Cardiac muscle cell (in vitro differentiated cells and primary cell): ENCODE data around the gene SHISA9. TPM values are rescaled to one million over a fixed set of nuclear protein-coding genes. Genes with fewer than 3 reads are reported as not detected.

Experiments
- DNase-seq, 2 donors: peaks; one replicate each; pipeline versions ENCODE4 v3.0.0 to v3.0.0-alpha.2; 2010 to 2017; ENCODE audit warnings: low read depth in 1 of 2, low spot score in 1 of 2
- H3K27ac ChIP-seq: fragments of 200-600 bp; sonication (generic); 2 replicates; pipeline ENCODE4 v1.5.1; 2016
- H3K27me3 ChIP-seq: fragments of 200-600 bp; sonication (generic); 2 replicates; pipeline ENCODE4 v1.6.0; 2016; ENCODE audit warnings: control low read depth
- H3K36me3 ChIP-seq: fragments of 200-600 bp; sonication (generic); 2 replicates; pipeline ENCODE4 v1.5.1; 2016; ENCODE audit warnings: control low read depth
- H3K4me1 ChIP-seq: fragments of 200-600 bp; sonication (generic); 2 replicates; pipeline ENCODE4 v1.8.1; 2017; ENCODE audit warnings: low read depth, mild to moderate bottlenecking, mixed run types
- H3K4me3 ChIP-seq: fragments of 200-600 bp; sonication (generic); 2 replicates; pipeline ENCODE4 v1.5.1; 2016; ENCODE audit warnings: mild to moderate bottlenecking
- H3K9me3 ChIP-seq: fragments of 200-600 bp; sonication (generic); 2 replicates; pipeline ENCODE4 v1.5.1; 2017; ENCODE audit warnings: low read depth, mild to moderate bottlenecking, control low read depth
- polyA plus RNA-seq: library from polyadenylated mRNA; unstranded; fragments of >200 nt; fragmentation: Nextera tagmentation; extraction: Ambion mirVana; gene quantifications from 2 replicates; pipeline ENCODE4 v1.2.1, GENCODE V29; 2016
- total RNA-seq: library from RNA; depleted of rRNA; stranded (reverse); fragments of >200 nt; gene quantifications from 2 replicates; pipeline ENCODE4 v1.2.3, GENCODE V29; 2016
- TF ChIP-seq, protein P1 (sequence below): IDR thresholded peaks from 2 replicates; pipeline ENCODE4 v1.5.1; 2012; ENCODE audit warnings: low read depth, mild to moderate bottlenecking, low read length

Gene SHISA9
- total and polyA plus RNA-seq, 2 experiments from 2014 or later: 0.03 TPM; not detected in 1

DNA sequence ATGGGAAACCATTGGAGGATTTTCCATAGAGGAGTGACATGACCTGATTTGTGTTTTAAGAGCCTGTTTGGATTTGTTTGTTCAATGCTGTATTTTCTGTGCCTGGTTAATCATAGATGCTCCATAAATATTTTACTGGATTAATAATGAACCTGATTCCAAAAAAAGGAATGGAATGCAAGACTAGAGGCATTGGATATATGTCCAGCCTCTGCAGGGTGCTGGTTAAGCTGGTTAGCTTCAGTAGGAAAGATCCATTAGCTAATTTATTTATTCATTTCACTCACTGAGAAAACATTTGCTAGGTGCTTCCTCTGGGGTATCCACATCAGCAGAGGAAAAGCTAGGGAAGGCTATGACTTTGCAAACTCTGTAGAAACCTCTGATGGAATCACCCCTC lies 57.7 kb downstream of the SHISA9 start:
- H3K4me3 ChIP-seq: no peak overlapping the region
- no peaks in the 10 kb centered on the region for H3K9me3 ChIP-seq
- TF ChIP-seq, protein P1, sequence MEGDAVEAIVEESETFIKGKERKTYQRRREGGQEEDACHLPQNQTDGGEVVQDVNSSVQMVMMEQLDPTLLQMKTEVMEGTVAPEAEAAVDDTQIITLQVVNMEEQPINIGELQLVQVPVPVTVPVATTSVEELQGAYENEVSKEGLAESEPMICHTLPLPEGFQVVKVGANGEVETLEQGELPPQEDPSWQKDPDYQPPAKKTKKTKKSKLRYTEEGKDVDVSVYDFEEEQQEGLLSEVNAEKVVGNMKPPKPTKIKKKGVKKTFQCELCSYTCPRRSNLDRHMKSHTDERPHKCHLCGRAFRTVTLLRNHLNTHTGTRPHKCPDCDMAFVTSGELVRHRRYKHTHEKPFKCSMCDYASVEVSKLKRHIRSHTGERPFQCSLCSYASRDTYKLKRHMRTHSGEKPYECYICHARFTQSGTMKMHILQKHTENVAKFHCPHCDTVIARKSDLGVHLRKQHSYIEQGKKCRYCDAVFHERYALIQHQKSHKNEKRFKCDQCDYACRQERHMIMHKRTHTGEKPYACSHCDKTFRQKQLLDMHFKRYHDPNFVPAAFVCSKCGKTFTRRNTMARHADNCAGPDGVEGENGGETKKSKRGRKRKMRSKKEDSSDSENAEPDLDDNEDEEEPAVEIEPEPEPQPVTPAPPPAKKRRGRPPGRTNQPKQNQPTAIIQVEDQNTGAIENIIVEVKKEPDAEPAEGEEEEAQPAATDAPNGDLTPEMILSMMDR: no peak
- H3K4me1 ChIP-seq: no peaks in the 10 kb centered on the region
- H3K36me3 ChIP-seq: no peaks in the 10 kb centered on the region
- H3K27ac ChIP-seq: no peak overlapping the region
- no peaks in the 10 kb centered on the region for H3K27me3 ChIP-seq
- no peak for DNase-seq

DNA sequence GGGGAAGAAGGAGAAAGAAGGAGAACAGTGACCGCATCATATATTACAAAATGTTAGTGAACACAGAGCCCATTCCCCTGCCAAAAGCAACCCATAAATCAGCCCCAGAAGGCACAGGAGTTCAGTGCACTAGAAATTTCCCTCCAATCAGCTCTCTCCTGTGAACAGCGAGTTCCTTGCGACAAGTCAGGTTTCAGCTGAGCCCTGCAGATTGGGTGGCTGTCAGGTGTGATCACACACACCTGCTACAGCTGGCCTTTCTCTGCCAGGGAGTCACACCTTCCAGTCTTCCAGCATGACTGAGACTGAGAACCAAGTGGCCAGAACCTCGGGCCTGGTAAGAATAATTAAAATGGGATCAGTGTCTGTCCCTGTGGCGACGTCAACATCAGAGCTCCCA lies 60.2 kb downstream of the SHISA9 start:
- DNase-seq: no peak
- H3K9me3 ChIP-seq: no peaks in the 10 kb centered on the region
- no peaks in the 10 kb centered on the region for H3K4me1 ChIP-seq
- no peaks in the 10 kb centered on the region for H3K27me3 ChIP-seq
- H3K4me3 ChIP-seq: no peak overlapping the region
- H3K36me3 ChIP-seq: no peaks in the 10 kb centered on the region
- TF ChIP-seq, protein P1: no peak
- no peak overlapping the region for H3K27ac ChIP-seq

DNA sequence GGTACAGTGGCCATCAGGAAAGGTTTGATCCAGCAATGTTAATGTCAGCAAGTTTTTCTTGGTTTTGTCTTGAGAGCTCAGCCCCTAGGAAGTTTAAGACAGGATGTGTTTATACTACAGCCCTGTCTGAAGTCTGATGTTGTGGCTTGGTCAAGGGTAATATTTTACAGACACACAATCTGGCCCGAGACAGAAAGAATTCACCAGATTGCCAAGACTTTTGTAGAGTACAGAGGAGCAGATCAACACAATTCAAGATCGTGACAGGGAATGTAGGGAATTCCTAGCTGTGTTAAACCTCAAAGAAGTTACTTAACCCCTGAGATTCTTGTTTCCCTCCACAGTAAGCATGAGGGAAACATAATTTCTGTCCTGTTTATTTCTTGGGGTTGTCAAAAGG lies 63.1 kb downstream of the SHISA9 start:
- no peak overlapping the region for H3K4me3 ChIP-seq
- no peaks in the 10 kb centered on the region for H3K4me1 ChIP-seq
- no peaks in the 10 kb centered on the region for H3K9me3 ChIP-seq
- DNase-seq: no peak
- TF ChIP-seq, protein P1: no peak
- no peak overlapping the region for H3K27ac ChIP-seq
- H3K27me3 ChIP-seq: no peaks in the 10 kb centered on the region
- no peaks in the 10 kb centered on the region for H3K36me3 ChIP-seq

DNA sequence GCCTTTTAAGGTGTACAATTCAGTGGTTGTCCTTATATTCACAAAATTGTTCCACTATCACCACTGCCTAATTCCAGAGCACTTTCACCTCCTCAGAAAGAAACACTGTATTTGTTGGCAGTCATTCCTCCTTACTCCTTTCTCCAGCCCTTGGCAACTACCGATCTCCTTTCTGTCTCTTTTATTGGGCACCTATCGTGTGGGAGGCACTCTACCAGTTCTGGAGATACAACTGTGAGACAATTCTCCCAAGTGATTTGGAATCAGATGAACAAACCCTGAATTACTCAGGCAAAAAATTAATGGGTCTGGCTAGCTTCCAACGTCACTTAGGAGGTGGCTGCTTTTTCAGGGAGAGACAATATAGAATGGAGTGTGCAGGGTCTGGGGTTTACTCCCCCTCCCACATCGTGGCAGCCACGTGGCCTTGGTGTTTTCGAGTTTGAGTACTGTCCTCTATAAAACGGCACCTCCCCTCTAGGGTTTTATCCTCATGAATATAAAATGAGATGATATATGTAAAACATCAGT lies 63.9 kb downstream of the SHISA9 start:
- no peaks in the 10 kb centered on the region for H3K27me3 ChIP-seq
- H3K27ac ChIP-seq: no peak overlapping the region
- H3K4me1 ChIP-seq: no peaks in the 10 kb centered on the region
- H3K4me3 ChIP-seq: no peak overlapping the region
- no peaks in the 10 kb centered on the region for H3K36me3 ChIP-seq
- H3K9me3 ChIP-seq: no peaks in the 10 kb centered on the region
- no peak for DNase-seq
- TF ChIP-seq, protein P1: no peak

DNA sequence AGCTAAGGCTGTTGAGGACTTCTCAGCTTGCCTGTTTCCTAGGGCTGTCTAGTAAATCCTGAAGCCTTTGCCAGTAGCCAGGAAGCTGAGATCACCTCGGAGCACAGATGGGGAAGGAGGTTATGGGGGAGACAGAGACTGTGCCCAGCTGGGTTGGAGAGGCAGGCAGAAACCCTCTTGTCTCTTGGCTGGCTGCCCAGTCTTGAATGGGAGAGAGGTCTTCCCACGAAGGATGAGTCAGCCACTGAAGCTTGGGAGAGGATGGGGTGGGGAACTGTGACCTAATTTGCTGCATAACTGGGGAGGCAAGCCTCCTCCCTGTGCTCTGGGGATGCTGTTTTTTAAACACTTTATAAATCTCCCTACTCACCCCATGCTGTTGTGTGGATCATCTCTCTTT lies 69.8 kb downstream of the SHISA9 start:
- Histone ChIP-seq H3K27ac (no peak overlapping the region), H3K36me3 (no peaks in the 10 kb centered on the region), H3K9me3 (no peaks in the 10 kb centered on the region), H3K27me3 (no peaks in the 10 kb centered on the region), H3K4me3 (no peak overlapping the region), H3K4me1 (no peaks in the 10 kb centered on the region)
- DNase-seq: no peak
- TF ChIP-seq, protein P1: no peak

DNA sequence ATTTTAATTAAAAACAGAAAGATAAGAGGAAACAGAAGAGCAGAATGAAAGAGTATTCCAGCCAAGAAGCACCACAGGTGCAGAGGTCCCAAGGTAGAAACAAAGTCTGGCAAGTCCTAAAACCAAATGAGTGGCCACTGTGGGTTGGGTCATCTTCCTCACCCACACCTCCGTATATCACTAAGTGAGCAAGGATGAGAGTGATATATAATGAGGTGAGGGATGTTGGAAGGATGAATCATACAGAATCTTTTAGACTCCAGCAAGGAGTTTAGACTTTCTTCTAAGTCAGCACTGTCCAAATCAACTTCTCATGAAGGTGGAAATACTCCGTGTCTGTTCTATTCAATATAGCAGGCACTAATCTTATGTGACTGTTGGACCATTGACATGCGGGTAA lies 70.8 kb downstream of the SHISA9 start:
- Histone ChIP-seq H3K36me3 (no peaks in the 10 kb centered on the region), H3K27ac (no peak overlapping the region), H3K9me3 (no peaks in the 10 kb centered on the region), H3K27me3 (no peaks in the 10 kb centered on the region), H3K4me3 (no peak overlapping the region), H3K4me1 (no peaks in the 10 kb centered on the region)
- TF ChIP-seq, protein P1: no peak
- no peak for DNase-seq
